ENCODE measurements around the gene ACSS1.

The ACSS1 gene

DNA sequence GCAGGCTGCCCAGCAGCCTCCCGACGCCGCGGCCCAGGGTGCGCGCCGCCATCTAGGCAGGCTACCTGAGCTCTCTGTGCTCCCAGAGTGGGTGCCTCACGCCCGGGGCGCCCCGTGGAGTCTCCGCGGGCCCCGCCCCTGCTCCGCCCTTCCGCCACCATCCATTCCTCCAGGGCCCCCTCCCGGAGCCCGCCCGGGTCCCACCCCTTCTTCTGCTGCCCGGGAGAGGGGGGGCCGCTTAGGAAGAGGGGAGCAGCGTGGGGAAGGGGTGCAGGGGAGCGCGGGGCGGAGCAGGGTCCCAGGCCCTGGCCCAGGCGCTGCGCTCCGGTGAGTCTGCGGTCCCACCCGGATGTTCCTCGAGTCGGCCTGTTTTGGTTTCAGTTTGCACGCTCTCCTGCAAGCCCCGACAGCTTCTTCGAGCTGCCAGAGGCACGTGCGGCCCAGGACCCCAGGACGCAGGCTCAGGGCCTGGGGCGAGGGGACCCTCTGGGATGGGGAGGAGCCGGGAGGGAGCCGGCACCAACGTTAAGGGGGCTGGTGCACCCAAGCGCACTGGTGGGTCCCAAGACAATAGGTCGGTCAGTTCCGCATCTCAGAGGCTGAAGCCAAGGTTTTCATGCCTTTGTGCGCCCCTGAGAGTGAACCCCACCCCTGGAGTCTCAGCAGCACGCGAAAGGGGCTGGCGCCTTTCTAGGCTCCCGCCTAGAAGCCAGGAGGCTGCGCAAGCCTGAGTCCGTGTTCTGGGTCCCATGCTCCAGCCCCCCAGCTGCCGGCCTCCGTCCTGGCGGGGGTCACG lies at the start of gene ACSS1:
Gene ACSS1, minus strand, starts transcription at position 89 of the 796 bp plus-strand sequence. Its CDS starts 37 bp downstream, at position 52.
- peak; percentile 49 for DNase-seq

GRCh38 chr20:25103526-25103925 lies 45.6 kb upstream of the ACSS1 start:
- DNase-seq = no peak

DNA sequence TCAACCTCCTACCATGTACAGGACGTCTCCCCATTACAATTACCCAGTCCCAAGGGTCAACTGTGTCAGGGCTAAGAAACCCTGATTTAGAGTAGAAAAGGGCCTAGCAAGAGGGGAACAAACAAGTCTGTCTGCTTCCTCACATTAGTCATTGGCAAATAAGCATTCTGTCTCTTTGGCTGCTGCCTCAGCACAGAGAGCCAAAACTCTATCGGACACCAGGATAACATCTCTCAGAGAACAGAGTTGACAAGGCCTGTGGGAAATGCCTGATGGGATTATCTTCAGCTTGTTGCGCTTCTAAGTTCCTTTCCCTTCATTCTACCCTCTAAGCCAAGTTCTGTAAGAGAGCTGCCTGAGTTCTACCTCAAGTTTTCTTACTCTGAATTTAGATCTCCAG lies 43.0 kb upstream of the ACSS1 start:
- DNase-seq = no peak

DNA sequence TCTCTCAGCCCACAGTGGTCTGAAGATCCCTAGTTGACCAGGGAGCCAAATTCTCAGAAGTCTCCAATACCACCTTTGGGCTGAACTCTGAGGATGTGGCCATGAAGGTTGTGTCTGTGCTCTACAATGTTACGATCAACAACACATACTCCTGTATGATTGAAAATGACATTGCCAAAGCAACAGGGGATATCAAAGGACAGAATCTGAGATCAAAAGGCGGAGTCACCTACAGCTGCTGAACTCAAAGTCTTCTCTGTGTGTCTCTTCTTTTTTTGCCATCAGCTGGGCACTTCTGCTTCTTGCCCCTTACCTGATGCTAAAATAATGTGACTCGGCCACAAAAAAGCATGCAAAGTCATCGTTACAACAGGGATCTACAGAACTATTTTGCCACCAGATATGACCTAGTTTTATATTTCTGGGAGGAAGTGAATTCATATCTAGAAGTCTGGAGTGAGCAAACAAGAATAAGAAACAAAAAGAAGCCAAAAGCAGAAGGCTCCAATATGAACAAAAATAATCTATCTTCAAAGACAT lies 41.7 kb upstream of the ACSS1 start:
- DNase-seq = no peak

DNA sequence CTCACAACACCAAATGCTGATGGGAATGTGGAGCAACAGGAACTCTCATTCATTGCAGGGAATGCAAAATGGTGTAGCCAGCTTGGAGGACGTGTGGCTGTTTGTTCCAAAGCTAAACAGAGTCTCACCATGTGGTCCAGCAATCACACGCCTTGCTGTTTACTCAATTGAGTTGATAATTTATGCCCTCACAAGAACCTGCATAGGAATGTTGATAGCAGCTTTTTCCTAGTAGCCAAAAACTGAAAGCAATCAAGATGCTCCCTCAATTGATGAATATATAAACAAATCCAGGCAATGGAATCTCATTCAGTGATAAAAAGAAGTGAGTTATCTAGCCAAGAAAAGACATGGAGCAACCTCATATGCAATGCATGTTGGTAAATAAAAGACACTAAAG lies 39.6 kb upstream of the ACSS1 start:
- no peak for DNase-seq

DNA sequence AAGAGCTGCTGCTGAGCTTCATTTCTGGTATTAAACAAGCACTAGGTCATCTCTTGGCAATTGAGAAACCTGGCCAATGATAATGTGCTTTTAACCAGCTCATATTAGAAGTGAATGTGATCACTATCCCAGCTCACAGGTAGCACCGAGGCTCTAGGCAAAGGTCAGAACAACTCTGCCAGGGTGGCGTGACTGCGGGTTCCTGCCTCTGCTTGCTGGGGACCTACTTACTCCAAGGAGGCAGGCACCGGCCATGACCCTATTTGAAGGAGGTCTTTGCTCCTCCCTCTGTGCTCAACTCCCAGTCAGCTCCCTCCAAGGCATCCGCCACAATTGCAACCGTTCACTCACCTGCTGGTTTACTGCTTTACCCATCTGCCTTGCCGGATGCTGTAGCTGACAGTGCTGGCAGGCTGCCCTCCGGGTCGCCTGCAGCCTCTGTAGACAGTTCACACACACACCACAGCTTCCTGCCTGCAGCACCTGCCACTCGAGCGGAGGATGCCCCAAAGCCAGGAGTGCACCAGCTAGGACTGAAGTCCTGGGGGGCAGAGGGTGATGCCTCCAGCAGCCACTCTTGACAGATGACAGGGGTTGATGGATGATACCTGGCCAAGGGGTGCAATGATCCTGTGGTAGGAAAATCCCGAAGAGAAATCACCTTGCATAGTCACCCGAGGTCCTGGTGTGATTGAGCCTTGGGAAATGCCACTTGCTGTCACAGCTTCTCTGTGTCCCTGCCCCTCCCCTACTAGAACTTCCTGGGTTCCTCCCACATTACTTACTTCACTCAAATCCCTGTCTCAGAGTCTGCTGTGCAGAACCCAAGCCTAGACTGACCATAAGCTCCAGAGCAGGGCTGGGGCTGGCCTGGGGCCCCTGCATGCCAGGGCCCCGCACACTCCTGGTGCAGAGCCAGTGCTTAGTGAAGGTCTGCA lies 32.8 kb upstream of the ACSS1 start:
- DNase-seq = peak; percentile 83

- DNase-seq = no peak
Observed at GRCh38 chr20:25089662-25090061, 31.7 kb upstream of the ACSS1 start.

DNA sequence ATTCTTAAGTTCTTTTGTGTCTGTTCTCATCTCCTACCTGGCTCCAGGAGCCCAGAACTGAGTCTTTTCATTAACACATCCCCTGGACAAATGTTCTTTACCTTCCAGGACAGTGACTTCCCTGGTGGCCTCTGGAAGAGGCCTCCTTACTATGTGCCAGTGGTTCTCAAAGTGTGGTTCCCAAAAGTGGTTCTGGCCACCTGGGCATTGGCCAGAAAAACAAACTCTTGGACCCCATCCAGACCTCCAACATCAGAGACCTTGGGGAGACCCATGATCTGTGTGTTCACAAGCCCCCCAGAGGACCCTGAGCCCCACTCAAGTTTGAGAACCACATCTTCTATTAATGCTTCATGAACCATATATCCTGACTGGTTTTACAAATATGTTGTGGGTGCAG lies 31.2 kb upstream of the ACSS1 start:
- no peak for DNase-seq

- no peak for DNase-seq
Observed at GRCh38 chr20:25088267-25088666, 30.3 kb upstream of the ACSS1 start.

GRCh38 chr20:25087186-25087929 lies 29.4 kb upstream of the ACSS1 start:
- peak; percentile 61 for DNase-seq

- DNase-seq = no peak
Observed at GRCh38 chr20:25085756-25086495, 28.0 kb upstream of the ACSS1 start.

DNA sequence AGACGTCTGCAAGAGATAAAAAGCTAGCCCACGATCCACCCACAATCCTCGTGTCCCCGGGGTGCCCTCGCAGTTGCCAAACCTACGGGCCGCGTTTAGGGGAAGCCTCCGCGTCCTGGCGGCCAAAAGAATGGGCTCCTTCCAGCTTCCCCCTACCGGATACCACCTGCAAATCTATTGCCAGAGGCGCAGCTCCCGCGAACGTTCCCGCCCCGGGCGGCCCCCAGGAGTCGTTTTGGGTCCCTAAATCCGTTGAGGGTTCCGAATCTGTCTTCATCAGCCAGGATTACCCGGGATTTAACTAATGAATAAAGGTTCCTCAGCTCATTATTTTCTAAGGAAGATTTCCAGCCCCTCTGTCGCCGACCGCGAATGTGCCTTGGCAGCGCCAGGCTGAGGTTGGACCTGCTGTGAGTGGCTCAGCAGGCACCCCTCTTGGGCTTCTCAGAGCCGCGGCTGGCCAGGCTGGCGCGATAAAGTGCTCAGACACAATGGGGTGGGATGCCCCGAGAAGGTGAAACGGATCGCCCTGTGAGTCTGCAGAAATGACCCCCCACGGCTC lies 26.8 kb upstream of the ACSS1 start:
- DNase-seq = no peak

DNA sequence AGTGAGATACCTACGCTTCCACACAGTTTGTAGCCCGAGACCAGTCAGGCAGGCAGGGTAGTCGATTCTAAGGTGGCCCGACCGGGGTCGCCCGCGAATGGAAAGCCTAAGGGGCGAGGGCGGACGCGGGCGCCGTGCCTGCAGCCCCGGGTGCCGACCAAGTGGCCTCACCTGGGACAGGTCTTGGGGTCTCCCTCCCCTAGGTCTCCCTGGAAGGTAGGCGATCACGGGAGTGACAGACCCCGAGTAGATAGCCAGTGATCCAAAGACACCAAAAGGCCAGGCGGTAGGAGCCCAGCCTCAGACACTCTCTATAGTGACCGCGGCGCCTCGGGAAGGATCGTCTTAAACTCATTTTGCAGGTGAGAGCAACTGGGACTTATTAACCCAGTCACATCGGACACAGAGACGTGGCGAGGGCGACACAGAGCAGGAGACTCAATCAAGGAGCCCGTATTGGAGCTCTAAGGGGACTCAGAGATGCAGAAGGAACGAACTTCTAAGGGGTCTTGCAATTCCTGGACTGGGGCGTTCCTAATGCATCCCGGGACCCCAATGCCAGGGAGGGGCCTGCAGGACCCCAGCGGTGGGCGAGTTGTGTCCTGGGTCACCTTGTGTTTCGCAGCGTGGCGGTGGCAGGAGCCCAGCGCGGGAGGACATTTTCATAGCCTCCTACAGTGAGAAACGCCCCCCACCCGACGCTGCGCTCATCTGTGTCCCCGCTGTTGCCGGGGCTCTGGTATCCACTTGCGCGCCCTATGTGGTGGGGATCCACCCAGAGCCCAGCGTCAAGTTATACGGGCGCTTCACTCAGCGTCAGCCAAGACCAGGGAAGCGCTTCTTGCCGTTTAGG lies 26.1 kb upstream of the ACSS1 start:
- DNase-seq = no peak

DNA sequence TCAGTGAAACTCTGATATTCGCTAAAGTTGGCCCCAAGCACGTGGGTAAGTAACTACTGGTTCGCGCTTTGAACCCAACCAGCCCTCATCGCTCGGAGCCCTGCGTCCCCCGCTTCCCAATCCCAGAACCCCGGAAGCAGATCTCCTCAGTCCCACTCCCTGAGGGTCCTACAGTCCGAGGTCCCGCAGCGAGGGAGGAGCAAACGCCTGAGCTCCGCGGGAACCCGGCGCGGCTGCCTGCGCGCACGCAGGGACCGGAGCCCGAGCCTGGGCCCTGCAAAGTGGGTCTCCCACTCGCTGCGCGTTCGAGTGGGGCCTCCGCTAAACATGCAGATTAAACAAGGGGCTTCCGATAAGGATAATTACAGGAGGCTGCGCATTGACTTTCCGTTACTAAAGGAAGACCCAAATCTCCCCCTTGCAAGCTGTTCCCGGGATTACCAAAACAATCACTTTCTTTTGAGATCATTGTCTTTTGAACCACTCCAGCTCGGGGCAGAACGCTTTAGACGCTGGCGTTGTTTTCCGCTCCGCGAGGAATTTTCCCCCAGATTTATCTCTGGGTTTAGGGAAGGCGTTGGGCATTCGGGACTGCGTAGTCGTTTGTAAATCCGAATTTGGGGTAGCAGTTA lies 25.3 kb upstream of the ACSS1 start:
- no peak for DNase-seq

DNA sequence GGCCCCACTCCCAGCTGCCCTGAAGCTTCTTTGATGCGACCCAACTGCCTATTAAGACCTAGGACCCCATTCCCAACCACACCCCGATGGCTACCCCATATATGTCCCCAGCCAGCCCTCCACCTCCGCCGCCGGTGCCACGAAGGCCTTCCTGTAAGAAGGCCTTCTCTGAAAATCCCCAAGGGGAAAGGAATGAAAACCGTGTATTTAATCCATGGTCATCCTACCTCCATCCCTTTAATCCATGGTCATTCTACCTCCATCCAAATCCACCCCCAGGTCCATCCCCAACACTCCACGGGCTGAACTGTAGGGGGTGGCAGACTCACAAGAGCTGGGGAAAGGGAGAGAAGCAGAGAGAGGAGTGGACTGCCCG lies 24.5 kb upstream of the ACSS1 start:
- DNase-seq = no peak

GRCh38 chr20:25081730-25082497 lies 24.0 kb upstream of the ACSS1 start, which contains the start of gene VSX1:
VSX1 (minus strand) TSS chr20:25082141; CDS start chr20:25082096, 45 bp downstream.
- peak; percentile 19 for DNase-seq

DNA sequence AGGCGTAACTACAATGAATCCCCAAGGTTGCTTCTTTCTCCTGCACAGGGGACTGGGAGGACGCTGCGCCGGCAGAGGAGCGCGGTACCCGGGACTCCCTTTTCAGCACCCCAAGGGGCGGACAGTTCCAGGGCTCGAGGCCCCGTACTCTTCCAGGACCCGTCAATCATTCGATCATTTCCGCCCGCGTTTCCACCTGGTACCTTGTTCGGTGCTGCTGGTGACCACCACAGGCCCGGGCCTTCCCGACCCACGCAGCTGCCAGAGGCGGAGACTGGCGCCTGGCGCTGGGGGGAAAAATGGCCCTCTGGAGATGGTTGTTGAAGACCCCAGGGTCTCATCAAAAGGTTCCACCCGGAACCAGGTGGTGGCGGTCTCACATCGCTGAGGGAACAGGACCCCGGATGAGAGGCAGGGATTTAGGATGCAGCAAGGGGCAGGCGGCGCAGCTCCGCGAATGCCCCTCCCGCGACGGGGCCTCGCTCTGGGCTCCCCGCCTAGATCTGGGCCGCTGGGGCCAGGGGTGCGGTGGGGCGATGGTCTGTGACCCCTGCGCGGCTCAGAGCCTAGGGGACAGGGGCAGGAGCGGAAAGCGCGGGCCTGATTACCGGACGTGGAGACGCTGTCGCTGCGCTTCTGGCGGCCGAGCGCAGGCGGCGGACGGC lies 23.3 kb upstream of the ACSS1 start:
- DNase-seq = no peak

GRCh38 chr20:25079171-25079570 lies 21.2 kb upstream of the ACSS1 start:
- no peak for DNase-seq

DNA sequence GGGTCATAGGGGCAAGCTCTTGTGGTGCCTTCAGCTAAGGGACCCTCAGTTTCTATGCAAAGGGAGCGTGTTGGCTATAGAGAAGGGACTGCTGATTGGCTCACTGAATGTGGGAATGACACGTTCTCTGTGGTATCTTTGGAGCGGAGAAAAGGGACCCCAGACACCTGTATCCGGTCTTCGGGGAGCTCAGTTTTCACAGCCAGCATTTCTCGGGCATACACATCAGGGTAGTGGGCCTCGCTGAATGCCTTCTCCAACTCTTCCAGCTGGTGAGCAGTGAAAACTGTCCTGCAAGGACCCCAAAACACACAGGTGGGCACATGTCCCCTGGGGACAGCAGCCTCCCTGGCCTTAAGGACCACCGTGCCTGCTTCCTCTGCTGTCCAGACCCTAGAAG lies 20.7 kb upstream of the ACSS1 start:
- no peak for DNase-seq

All from NCI-H146 (cell line).